ENCODE measurements around the gene TUBB6.

TUBB6 gene

GRCh38 chr18:12327510-12328178, 19.6 kb downstream of the TUBB6 start:
- TF ChIP-seq, protein P1, sequence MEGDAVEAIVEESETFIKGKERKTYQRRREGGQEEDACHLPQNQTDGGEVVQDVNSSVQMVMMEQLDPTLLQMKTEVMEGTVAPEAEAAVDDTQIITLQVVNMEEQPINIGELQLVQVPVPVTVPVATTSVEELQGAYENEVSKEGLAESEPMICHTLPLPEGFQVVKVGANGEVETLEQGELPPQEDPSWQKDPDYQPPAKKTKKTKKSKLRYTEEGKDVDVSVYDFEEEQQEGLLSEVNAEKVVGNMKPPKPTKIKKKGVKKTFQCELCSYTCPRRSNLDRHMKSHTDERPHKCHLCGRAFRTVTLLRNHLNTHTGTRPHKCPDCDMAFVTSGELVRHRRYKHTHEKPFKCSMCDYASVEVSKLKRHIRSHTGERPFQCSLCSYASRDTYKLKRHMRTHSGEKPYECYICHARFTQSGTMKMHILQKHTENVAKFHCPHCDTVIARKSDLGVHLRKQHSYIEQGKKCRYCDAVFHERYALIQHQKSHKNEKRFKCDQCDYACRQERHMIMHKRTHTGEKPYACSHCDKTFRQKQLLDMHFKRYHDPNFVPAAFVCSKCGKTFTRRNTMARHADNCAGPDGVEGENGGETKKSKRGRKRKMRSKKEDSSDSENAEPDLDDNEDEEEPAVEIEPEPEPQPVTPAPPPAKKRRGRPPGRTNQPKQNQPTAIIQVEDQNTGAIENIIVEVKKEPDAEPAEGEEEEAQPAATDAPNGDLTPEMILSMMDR (IDR thresholded peaks at IDR 0.05; ENCODE audit: insufficient read depth, low read length, poor library complexity, severe bottlenecking), result peak; percentile 92
- DNase-seq (ENCODE audit: extremely low read depth, insufficient read length), result no peak
- Histone ChIP-seq H3K27me3 (replicated peaks; ENCODE audit: control insufficient read depth, insufficient read depth, low read length) (no peaks in the 10 kb centered on the region), H3K36me3 (ENCODE audit: control insufficient read depth, insufficient read depth, low read length) (peaks cover 29% of the 10 kb centered on the region), H3K4me3 (replicated peaks; ENCODE audit: low read depth, low read length) (no peak overlapping the region)

- TF ChIP-seq, protein P1 (IDR thresholded peaks at IDR 0.05; ENCODE audit: insufficient read depth, low read length, poor library complexity, severe bottlenecking), result no peak
- H3K4me3 ChIP-seq (replicated peaks; ENCODE audit: low read depth, low read length), result no peak overlapping the region
- peaks cover 29% of the 10 kb centered on the region for H3K36me3 ChIP-seq (ENCODE audit: control insufficient read depth, insufficient read depth, low read length)
- no peak for DNase-seq (ENCODE audit: extremely low read depth, insufficient read length)
- no peaks in the 10 kb centered on the region for H3K27me3 ChIP-seq (replicated peaks; ENCODE audit: control insufficient read depth, insufficient read depth, low read length)
Measured at GRCh38 chr18:12328179-12328823, 20.3 kb downstream of the TUBB6 start.

- TF ChIP-seq, protein P1 (IDR thresholded peaks at IDR 0.05; ENCODE audit: insufficient read depth, low read length, poor library complexity, severe bottlenecking), result no peak
- Histone ChIP-seq H3K27me3 (replicated peaks; ENCODE audit: control insufficient read depth, insufficient read depth, low read length) (no peaks in the 10 kb centered on the region), H3K36me3 (ENCODE audit: control insufficient read depth, insufficient read depth, low read length) (peaks cover 36% of the 10 kb centered on the region), H3K4me3 (replicated peaks; ENCODE audit: low read depth, low read length) (no peak overlapping the region)
- DNase-seq (ENCODE audit: extremely low read depth, insufficient read length), result no peak
Measured at GRCh38 chr18:12329125-12329698, 21.2 kb downstream of the TUBB6 start.

GRCh38 chr18:12330766-12331165, 22.7 kb downstream of the TUBB6 start:
- Histone ChIP-seq H3K27me3 (replicated peaks; ENCODE audit: control insufficient read depth, insufficient read depth, low read length) (no peaks in the 10 kb centered on the region), H3K4me3 (replicated peaks; ENCODE audit: low read depth, low read length) (no peak overlapping the region), H3K36me3 (ENCODE audit: control insufficient read depth, insufficient read depth, low read length) (peaks cover 34% of the 10 kb centered on the region)
- TF ChIP-seq, protein P1 (IDR thresholded peaks at IDR 0.05; ENCODE audit: insufficient read depth, low read length, poor library complexity, severe bottlenecking), result no peak
- DNase-seq (ENCODE audit: extremely low read depth, insufficient read length), result no peak

GRCh38 chr18:12333506-12334290, 25.7 kb downstream of the TUBB6 start:
- TF ChIP-seq, protein P1 (IDR thresholded peaks at IDR 0.05; ENCODE audit: insufficient read depth, low read length, poor library complexity, severe bottlenecking), result no peak
- Histone ChIP-seq H3K4me3 (replicated peaks; ENCODE audit: low read depth, low read length) (no peak overlapping the region), H3K27me3 (replicated peaks; ENCODE audit: control insufficient read depth, insufficient read depth, low read length) (no peaks in the 10 kb centered on the region), H3K36me3 (ENCODE audit: control insufficient read depth, insufficient read depth, low read length) (peaks cover 18% of the 10 kb centered on the region)
- DNase-seq (ENCODE audit: extremely low read depth, insufficient read length), result no peak
